T-helper 2 cell treated with Interferon-gamma antibody and Interleukin-4, amounts not matched to agents 5 μg/mL and 100 μg/mL, for 36 hours (primary cell): ENCODE measurements around the gene BSPRY.

Experiments
- DNase-seq: peaks from one replicate; pipeline ENCODE4 v3.0.0; 2021; ENCODE audit warnings: low spot score
- H3K27ac Mint-ChIP-seq: one replicate; pipeline ENCODE4 v1.8.0; 2021; ENCODE audit warnings: mild to moderate bottlenecking, mixed read lengths
- H3K27me3 Mint-ChIP-seq: one replicate; pipeline ENCODE4 v1.8.0; 2021; ENCODE audit warnings: low read depth, mixed read lengths
- H3K36me3 Mint-ChIP-seq: one replicate; pipeline ENCODE4 v1.8.0; 2021; ENCODE audit warnings: low read depth, mixed read lengths
- H3K4me1 Mint-ChIP-seq: one replicate; pipeline ENCODE4 v1.8.0; 2021; ENCODE audit warnings: low read depth, mixed read lengths
- H3K4me3 Mint-ChIP-seq: one replicate; pipeline ENCODE4 v1.8.0; 2022; ENCODE audit warnings: mild to moderate bottlenecking, moderate library complexity, mixed read lengths
- H3K9me3 Mint-ChIP-seq: one replicate; pipeline ENCODE4 v1.8.0; 2021; ENCODE audit warnings: mixed read lengths

BSPRY gene

GRCh38 chr9:113386571-113387393, 37.4 kb downstream of the BSPRY start:
- no peaks in the 10 kb centered on the region for H3K4me1 Mint-ChIP-seq
- peaks cover 15% of the 10 kb centered on the region for H3K36me3 Mint-ChIP-seq
- no peak for DNase-seq
- no peak overlapping the region for H3K27ac Mint-ChIP-seq
- H3K4me3 Mint-ChIP-seq: no peak overlapping the region
- H3K27me3 Mint-ChIP-seq: no peaks in the 10 kb centered on the region
- H3K9me3 Mint-ChIP-seq: no peaks in the 10 kb centered on the region

GRCh38 chr9:113387560-113388230, 38.4 kb downstream of the BSPRY start:
- no peaks in the 10 kb centered on the region for H3K4me1 Mint-ChIP-seq
- H3K27me3 Mint-ChIP-seq: no peaks in the 10 kb centered on the region
- no peak overlapping the region for H3K4me3 Mint-ChIP-seq
- H3K27ac Mint-ChIP-seq: no peak overlapping the region
- H3K9me3 Mint-ChIP-seq: no peaks in the 10 kb centered on the region
- DNase-seq: no peak
- H3K36me3 Mint-ChIP-seq: peaks cover 15% of the 10 kb centered on the region

- H3K9me3 Mint-ChIP-seq: no peaks in the 10 kb centered on the region
- H3K36me3 Mint-ChIP-seq: peaks cover 15% of the 10 kb centered on the region
- H3K27me3 Mint-ChIP-seq: no peaks in the 10 kb centered on the region
- no peaks in the 10 kb centered on the region for H3K4me1 Mint-ChIP-seq
- no peak for DNase-seq
- H3K4me3 Mint-ChIP-seq: no peak overlapping the region
- H3K27ac Mint-ChIP-seq: no peak overlapping the region
Measured at GRCh38 chr9:113388833-113389232, 39.5 kb downstream of the BSPRY start.

DNA sequence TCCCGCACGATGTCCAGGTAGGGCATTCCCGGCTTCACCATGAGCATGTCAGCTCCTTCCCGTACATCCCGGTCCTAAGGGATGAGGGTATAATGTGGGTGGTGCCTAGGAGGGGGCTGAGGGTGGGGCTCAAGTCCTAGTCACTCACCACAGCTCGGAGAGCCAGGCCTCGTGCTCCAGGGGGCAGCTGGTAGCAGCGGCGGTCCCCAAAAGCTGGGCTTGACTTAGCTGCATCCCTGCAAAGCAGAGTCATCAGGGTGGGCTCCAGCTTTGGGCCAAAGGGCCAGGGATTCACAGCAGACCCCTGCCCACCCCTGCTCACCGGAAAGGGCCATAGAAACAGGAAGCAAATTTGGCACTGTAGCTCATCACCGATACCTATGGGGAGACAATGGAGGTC, 40.1 kb downstream of the BSPRY start:
- DNase-seq: no peak
- peaks cover 15% of the 10 kb centered on the region for H3K36me3 Mint-ChIP-seq

GRCh38 chr9:113390192-113390960, 41.0 kb downstream of the BSPRY start:
- peaks cover 15% of the 10 kb centered on the region for H3K36me3 Mint-ChIP-seq
- no peaks in the 10 kb centered on the region for H3K4me1 Mint-ChIP-seq
- H3K4me3 Mint-ChIP-seq: no peak overlapping the region

More for the DNA sequence above, 40.1 kb downstream of the BSPRY start:
- H3K27me3 Mint-ChIP-seq: no peaks in the 10 kb centered on the region
- no peaks in the 10 kb centered on the region for H3K9me3 Mint-ChIP-seq
- H3K4me1 Mint-ChIP-seq: no peaks in the 10 kb centered on the region
- no peak overlapping the region for H3K4me3 Mint-ChIP-seq
- H3K27ac Mint-ChIP-seq: no peak overlapping the region

GRCh38 chr9:113391917-113392316, 42.6 kb downstream of the BSPRY start:
- Mint-ChIP-seq H3K4me3 (no peak overlapping the region), H3K36me3 (peaks cover 9% of the 10 kb centered on the region), H3K4me1 (no peaks in the 10 kb centered on the region), H3K9me3 (no peaks in the 10 kb centered on the region), H3K27ac (no peak overlapping the region), H3K27me3 (no peaks in the 10 kb centered on the region)
- no peak for DNase-seq

More at GRCh38 chr9:113390192-113390960, 41.0 kb downstream of the BSPRY start:
- Mint-ChIP-seq H3K27ac (no peak overlapping the region), H3K9me3 (no peaks in the 10 kb centered on the region), H3K27me3 (no peaks in the 10 kb centered on the region)
- DNase-seq: no peak

GRCh38 chr9:113393281-113393680, 43.9 kb downstream of the BSPRY start:
- Mint-ChIP-seq H3K27ac (no peak overlapping the region), H3K36me3 (peaks cover 5% of the 10 kb centered on the region), H3K27me3 (no peaks in the 10 kb centered on the region), H3K4me1 (peaks cover 3% of the 10 kb centered on the region), H3K4me3 (no peak overlapping the region), H3K9me3 (no peaks in the 10 kb centered on the region)
- DNase-seq: no peak

DNA sequence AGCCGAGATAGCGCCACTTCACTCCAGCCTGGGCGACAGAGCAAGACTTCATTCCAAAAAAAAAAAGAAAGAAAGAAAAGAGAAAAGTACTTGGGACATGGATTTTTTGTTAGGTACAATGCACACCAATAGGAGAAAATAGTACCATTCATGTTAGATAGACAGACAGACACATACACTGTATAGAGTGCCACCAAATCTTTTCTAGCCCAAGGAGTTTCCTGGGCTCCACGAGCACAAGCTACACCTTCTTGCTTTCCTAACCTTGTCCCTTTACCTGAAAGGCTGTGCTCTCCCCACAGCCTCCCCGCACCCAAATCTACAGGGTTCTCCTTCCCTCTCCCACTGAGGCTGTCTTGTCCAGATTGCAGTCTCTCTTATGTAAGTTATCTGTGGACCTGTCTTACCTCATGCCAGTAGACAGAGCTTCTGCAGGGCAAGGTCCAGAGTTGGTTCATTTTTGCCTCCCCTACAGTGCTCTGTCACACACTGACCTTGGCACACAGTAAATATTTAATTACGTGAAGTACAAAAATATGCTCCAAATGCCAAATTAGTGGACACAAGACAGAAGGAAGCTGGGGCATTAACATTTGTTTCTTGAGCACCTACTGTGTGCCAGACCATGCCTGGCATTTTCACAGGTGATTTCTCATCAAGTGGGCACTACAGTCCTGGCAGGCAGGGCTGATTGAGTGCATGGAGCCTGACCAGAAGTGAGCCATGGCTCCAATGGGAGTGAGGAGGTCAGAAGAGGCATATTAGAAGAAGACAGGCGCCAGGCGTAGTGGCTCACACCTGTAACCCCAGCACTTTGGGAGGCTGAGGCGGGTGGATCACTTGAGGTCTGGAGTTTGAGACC, 45.9 kb downstream of the BSPRY start:
- Mint-ChIP-seq H3K27ac (no peak overlapping the region), H3K9me3 (no peaks in the 10 kb centered on the region), H3K27me3 (no peaks in the 10 kb centered on the region), H3K4me3 (no peak overlapping the region), H3K36me3 (no peaks in the 10 kb centered on the region), H3K4me1 (peaks cover 14% of the 10 kb centered on the region)
- DNase-seq: no peak

DNA sequence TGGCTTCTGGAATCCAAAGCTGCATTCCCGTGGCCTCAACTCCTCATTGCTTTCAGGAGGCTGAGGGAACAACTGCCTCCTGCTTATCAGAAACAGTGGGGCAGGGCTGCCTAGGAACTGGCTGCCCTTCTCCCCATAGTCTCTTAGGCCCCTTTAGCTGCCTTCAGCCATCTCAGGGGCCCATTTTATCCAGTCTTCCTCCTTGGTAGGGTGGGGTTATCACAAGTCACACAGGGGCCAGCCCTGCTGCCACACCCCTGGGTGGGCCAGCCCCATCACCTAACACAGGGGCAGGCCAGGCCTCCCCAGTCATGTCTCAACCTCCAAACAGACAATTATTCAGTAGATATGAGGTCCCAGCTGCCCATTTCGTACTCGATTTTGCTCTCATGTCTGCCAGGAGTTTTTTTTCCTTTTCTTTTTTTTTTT, 47.9 kb downstream of the BSPRY start:
- Mint-ChIP-seq H3K4me3 (no peak overlapping the region), H3K36me3 (no peaks in the 10 kb centered on the region), H3K9me3 (no peaks in the 10 kb centered on the region), H3K27me3 (no peaks in the 10 kb centered on the region), H3K27ac (no peak overlapping the region), H3K4me1 (peaks cover 19% of the 10 kb centered on the region)
- no peak for DNase-seq

- Mint-ChIP-seq H3K27ac (no peak overlapping the region), H3K4me1 (peaks cover 19% of the 10 kb centered on the region), H3K9me3 (no peaks in the 10 kb centered on the region), H3K36me3 (no peaks in the 10 kb centered on the region), H3K4me3 (no peak overlapping the region), H3K27me3 (no peaks in the 10 kb centered on the region)
- DNase-seq: no peak
Measured at GRCh38 chr9:113398796-113399195, 49.5 kb downstream of the BSPRY start.

DNA sequence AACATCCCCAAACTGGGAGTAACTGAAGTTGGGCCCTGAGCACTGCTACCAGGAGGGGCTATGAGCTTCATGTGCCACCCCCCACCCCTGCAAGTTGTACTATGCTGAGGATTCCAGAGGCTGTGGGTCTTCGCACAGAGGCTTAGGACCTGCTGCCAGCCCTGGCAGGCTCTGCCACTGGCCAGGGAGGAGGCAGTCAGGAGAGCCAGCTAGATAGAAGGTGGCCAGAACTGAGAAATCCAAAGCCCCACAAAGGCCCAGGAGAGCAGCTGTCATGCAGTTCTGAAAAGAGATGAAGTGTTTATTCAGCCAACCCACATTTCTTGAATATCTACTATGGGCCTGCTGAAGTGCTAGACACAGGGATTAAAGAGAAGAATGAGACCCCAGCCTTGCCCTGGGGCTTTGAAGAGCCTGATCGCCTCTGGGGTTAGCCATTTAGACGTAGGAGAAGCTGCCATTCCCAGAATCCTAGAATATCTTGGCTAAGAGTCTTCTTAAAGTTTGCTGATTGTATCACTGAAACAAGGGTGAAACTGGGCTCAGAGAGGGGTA, 50.4 kb downstream of the BSPRY start:
- Mint-ChIP-seq H3K9me3 (no peaks in the 10 kb centered on the region), H3K36me3 (no peaks in the 10 kb centered on the region), H3K27ac (no peak overlapping the region), H3K4me1 (peaks cover 19% of the 10 kb centered on the region), H3K4me3 (peak overlapping the region; percentile 78), H3K27me3 (no peaks in the 10 kb centered on the region)
- no peak for DNase-seq

DNA sequence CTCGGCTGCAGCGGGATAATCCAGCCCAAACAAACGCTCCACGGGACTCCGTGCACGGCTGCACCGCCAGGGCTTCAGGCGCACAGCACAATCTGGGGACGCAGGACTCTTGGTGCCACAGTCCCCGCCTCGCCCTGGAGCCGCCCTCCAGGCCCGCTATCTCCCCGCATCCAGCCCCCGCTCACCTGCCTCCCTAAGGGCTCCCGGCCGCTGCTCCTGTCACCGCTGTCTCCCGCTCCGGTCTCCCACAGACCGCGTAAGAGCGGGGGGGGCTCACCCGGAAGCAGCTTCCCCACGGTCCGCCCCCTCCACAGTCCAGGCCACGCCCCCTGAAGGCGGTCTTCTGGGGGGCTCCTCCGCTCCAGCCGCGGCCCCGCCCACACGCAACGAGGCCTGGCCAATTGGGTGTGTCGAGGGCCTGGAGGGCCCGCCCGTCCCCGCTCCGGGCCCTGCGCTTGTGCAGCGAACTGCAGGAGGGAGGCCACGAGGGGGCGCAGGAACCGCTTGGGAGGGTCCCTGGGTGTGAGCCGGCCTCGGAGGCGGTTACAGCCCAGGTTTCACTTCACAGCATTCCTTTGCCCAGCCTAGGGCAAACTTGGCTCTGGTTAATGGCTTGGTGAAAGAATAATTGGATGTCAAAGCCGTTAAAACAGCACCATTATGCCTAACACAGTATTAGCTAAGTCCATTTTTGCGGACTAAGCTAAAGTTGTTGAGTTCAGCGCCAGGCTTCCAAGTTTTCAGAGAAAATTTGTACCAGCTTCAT, 51.9 kb downstream of the BSPRY start, which contains the start of gene ALAD:
ALAD (minus strand) TSS at position 258 of the 766 bp plus-strand sequence. CDS start 7,725 bp downstream, outside the sequence.
- Mint-ChIP-seq H3K4me3 (peak within 1 kb of the TSS; percentile 94), H3K4me1 (peaks cover 19% of the 10 kb centered on the region), H3K36me3 (no peaks in the 10 kb centered on the region), H3K27ac (peak within 1 kb of the TSS; percentile 85), H3K9me3 (no peaks in the 10 kb centered on the region), H3K27me3 (no peaks in the 10 kb centered on the region)
- DNase-seq: peak; percentile 99
